Lower leg skin (tissue), 4 donors: ENCODE results near the gene KLHL25. TPM values are rescaled to one million over a fixed set of nuclear protein-coding genes. Genes with fewer than 3 reads are reported as not detected.

ENCODE experiments used
- DNase-seq, 2 donors: peaks; one replicate each; pipeline ENCODE4 v3.0.0-alpha.2; 2019; ENCODE audit warnings: low spot score in 2 of 2
- H3K4me3 ChIP-seq: fragments of 200-600 bp; sonication (generic); 2 replicates; pipeline ENCODE4 v1.5.1; 2017; ENCODE audit warnings: mild to moderate bottlenecking, low read depth; ENCODE audit not compliant: poor library complexity, severe bottlenecking
- CTCF ChIP-seq, 3 donors: fragments of 450-650 bp; IDR thresholded peaks; one replicate each; pipeline ENCODE4 v1.5.1; 2016; ENCODE audit warnings: antibody characterized with exemption in 3 of 3, mild to moderate bottlenecking in 3 of 3, moderate library complexity in 2 of 3
- POLR2A ChIP-seq, 2 donors: fragments of 450-650 bp; IDR thresholded peaks; one replicate each; pipeline ENCODE4 v1.6.1; 2016 to 2017; ENCODE audit warnings: antibody characterized with exemption in 2 of 2, mild to moderate bottlenecking in 1 of 2, moderate library complexity in 1 of 2
- WGBS, 2 donors: methylation state at CpG; one replicate each; pipeline ENCODE4 v1.1.5; 2018; 5-methylcytosine and 5-hydroxymethylcytosine counted together
- intact Hi-C: fragments of 100-400 bp; cut with DNase I; formaldehyde crosslinking; loops from one replicate; pipeline ENCODE4 v1.15.0; 2023; ENCODE audit warnings: low total_unique reads
- total RNA-seq, 4 donors: library from RNA; depleted of rRNA; stranded (reverse); fragments of >200 nt; gene quantifications; one replicate each; pipeline ENCODE4 v1.1.0, GENCODE V29; 2016

Gene KLHL25
- total RNA-seq, 4 donors from 2014 or later, result 13.9 to 29.0 (median 21.4) TPM

DNA sequence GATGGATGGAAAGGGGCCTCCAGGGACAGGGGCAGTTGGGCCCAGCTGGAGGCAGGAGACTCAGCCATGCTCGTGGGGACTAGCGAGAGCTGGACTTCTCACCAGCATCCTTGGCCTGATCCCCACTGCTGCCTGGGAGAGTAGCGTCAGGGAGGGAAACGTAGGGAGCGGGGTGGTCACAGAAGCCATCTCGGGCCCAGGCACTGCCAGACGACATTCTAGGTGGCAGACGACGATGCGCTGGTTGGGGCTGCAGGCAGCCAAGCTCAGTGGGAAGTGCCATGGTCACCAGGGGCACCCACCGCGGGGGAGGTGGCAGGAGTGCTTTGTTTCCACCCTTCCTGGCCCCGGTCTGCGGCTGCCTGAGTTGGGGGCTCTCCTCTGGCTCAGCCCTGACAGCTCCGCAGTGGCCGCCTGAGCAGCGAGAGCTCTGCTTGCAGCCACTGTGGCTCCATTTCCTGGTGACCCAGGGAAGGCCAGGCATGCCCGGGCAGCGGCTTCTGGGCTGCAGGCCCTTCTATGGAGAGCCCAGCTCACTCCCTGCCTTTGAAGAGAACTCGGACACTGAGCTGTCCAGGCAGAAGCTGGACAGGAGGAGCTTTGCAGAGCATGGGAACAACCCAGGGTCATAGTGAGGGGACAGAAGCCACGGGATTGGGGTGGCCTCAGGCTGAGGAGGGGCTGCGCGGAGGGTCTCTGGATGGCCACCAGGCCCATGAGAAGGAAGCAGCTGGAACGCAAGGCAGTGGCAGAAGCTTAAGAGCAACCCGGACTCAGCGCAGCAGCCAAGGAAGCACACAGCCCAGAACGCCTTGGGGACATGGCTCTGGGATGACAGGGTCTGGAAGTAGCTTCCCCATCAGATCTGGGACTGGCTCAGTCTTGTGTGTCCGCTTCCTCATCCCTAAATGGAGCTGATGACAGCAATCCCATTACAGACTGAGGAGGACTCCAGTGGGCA, 30.8 kb downstream of the KLHL25 start:
- TF ChIP-seq POLR2A (IDR thresholded peaks at IDR 0.05) (no peak), CTCF (IDR thresholded peaks at IDR 0.05) (no peak)
- 86 to 93% methylated on average over 28 of the region's 28 CpGs for WGBS, 2 donors

DNA sequence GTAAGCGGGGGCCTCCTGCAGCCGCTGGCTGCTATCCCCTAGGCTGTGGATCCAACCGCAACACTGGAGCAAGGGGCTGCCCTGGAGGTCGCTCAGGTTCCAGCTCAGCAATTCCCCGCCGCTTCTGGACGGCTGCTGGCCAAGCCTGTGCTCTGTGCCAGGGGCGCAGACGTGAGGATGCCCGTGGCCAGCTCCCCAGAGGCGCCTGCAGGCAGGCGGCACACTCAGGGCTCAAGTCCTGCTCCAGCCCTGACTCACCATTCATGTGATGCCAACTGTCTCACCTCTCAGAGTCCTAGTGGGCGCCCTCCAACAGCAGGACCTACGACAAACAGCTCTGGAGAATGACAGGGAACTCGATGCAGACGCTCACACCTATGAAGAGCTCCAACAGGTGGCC, 31.6 kb downstream of the KLHL25 start:
- intact Hi-C loops, result no loop called here
- H3K4me3 ChIP-seq, result no peak overlapping the region
- TF ChIP-seq CTCF (IDR thresholded peaks at IDR 0.05), result no peak
- no peak for TF ChIP-seq POLR2A (IDR thresholded peaks at IDR 0.05)
- WGBS, 2 donors, result 87 to 95% methylated on average over 12 to 16 of the region's 16 CpGs
- DNase-seq, result no peak

More for the DNA sequence above, 30.8 kb downstream of the KLHL25 start:
- H3K4me3 ChIP-seq, result no peak overlapping the region
- DNase-seq, result no peak
- intact Hi-C loops, result no loop called here

- no peak for DNase-seq
- intact Hi-C loops, result no loop called here
- no peak overlapping the region for H3K4me3 ChIP-seq
- TF ChIP-seq POLR2A (IDR thresholded peaks at IDR 0.05) (no peak), CTCF (IDR thresholded peaks at IDR 0.05) (no peak)
- 94 to 97% methylated on average over 8 of the region's 8 CpGs for WGBS, 2 donors
These were observed 32.0 kb downstream of the KLHL25 start for GRCh38 chr15:85762756-85763127.

DNA sequence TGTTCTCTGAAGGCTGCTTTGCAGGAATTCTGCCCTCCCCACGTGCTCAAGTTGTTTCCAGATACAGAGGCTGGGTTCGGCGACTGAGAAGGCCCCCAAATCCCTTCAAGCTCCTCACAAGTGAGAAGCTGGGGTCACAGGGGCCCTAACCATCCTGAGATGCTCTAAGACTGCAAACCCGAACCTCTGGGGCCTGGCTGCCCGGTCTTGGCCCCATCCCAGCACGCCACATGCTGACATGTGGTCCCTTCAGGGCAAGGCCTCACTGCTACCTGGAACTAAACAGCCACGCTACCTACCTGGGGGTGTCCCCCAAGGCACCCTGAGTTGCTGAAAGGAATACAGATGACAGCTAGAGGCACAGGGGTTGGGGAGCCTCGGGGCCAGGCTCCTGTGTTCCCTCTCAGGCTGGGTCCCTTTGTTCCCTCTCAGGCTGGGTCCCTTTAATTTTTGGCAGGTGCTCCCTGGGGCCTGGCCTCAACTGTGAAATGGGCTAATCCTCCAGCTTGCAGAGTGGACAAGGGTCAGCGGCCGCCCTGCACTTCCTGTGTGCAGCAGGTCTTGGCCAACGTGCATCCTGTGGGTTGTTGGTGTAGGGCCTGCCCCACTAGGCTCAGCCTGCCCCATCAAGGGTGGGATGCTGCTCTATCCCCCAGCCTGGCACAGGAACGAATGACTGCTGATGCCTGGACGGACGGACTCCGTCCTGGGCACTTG, 32.5 kb downstream of the KLHL25 start:
- WGBS, 2 donors, result 79 to 90% methylated on average over 15 of the region's 15 CpGs
- DNase-seq, result no peak
- intact Hi-C loops, result no loop called here
- TF ChIP-seq POLR2A (IDR thresholded peaks at IDR 0.05), result no peak
- TF ChIP-seq CTCF (IDR thresholded peaks at IDR 0.05), result no peak
- H3K4me3 ChIP-seq, result no peak overlapping the region

DNA sequence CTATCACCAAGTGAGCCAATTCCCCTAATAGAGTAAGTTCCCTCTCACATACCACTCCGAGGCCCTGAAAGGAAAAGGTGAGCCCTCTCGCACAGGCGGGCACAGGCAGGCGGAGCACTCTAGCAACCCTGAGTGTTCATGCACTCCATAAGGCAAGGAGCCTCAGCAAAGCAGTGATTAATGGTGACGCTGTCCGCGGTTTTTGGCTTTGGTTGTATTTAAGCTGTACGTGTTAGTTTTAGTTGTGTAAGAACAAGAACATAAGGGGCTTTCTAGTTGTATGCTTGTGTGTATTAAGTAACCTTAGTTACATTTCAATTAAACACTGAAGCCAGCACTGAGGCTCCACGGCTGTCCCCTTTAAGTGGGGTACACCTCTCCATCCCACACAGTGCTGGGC, 33.1 kb downstream of the KLHL25 start:
- no peak for TF ChIP-seq POLR2A (IDR thresholded peaks at IDR 0.05)
- no peak for TF ChIP-seq CTCF (IDR thresholded peaks at IDR 0.05)
- no peak for DNase-seq
- no peak overlapping the region for H3K4me3 ChIP-seq
- intact Hi-C loops, result no loop called here
- 90 to 94% methylated on average over 9 of the region's 9 CpGs for WGBS, 2 donors
